ENCODE measurements around the gene ZNF280A. TPM values are rescaled to one million over a fixed set of nuclear protein-coding genes. Genes with fewer than 3 reads are reported as not detected.

The ZNF280A gene
- total RNA-seq, 2 experiments from 2014 or later, result not detected

- Mint-ChIP-seq H3K27me3 (no peaks in the 10 kb centered on the region), H3K4me3 (no peak overlapping the region), H3K9me3 (no peaks in the 10 kb centered on the region), H3K36me3 (ENCODE audit: low read depth) (peaks cover 12% of the 10 kb centered on the region), H3K27ac (no peak overlapping the region), H3K4me1 (ENCODE audit: low read depth) (no peaks in the 10 kb centered on the region)
- TF ChIP-seq CTCF (IDR thresholded peaks at IDR 0.05), result no peak
- intact Hi-C loops (cut with micrococcal nuclease), result no loop called here
- CTCF ChIA-PET, result interaction anchor here (1.2 to 1.5 kb wide), 2 partner anchors 61 to 107 kb away, joined by 3 to 5 read pairs; no protein-coding TSS in a partner anchor
- POLR2A ChIA-PET, result no interaction called here
- DNase-seq (no peak), ATAC-seq (no peak)
Measured at GRCh38 chr22:22484023-22484422, 36.0 kb downstream of the ZNF280A start.

GRCh38 chr22:22480940-22481339, 39.1 kb downstream of the ZNF280A start:
- H3K27me3 Mint-ChIP-seq, result no peaks in the 10 kb centered on the region
- DNase-seq, result no peak
- ChIA-PET POLR2A (interaction anchor here (1.5 kb wide), 1 partner anchor 10 kb away, joined by 3 read pairs; no protein-coding TSS in a partner anchor), CTCF (interaction anchor here (0.6 to 4.4 kb wide), 2 partner anchors 16 to 106 kb away, joined by 3 to 27 read pairs; no protein-coding TSS in a partner anchor)
- no peak for ATAC-seq
- intact Hi-C loops (cut with micrococcal nuclease), result no loop called here
- no peaks in the 10 kb centered on the region for H3K9me3 Mint-ChIP-seq
- H3K27ac Mint-ChIP-seq, result no peak overlapping the region
- no peak for TF ChIP-seq CTCF (IDR thresholded peaks at IDR 0.05)
- no peaks in the 10 kb centered on the region for H3K36me3 Mint-ChIP-seq (ENCODE audit: low read depth)
- no peak overlapping the region for H3K4me3 Mint-ChIP-seq
- H3K4me1 Mint-ChIP-seq (ENCODE audit: low read depth), result no peaks in the 10 kb centered on the region

GRCh38 chr22:22479999-22480532, 40.0 kb downstream of the ZNF280A start:
- intact Hi-C loops (cut with micrococcal nuclease), result no loop called here
- no peak for DNase-seq
- no peak for ATAC-seq
- Mint-ChIP-seq H3K9me3 (no peaks in the 10 kb centered on the region), H3K27me3 (no peaks in the 10 kb centered on the region), H3K27ac (no peak overlapping the region), H3K4me1 (ENCODE audit: low read depth) (no peaks in the 10 kb centered on the region), H3K4me3 (no peak overlapping the region), H3K36me3 (ENCODE audit: low read depth) (no peaks in the 10 kb centered on the region)
- POLR2A ChIA-PET, result no interaction called here
- CTCF ChIA-PET, result interaction anchor here (4.4 kb wide), 1 partner anchor 16 kb away, joined by 27 read pairs; no protein-coding TSS in a partner anchor
- TF ChIP-seq CTCF (IDR thresholded peaks at IDR 0.05), result no peak

GRCh38 chr22:22479116-22479515, 41.0 kb downstream of the ZNF280A start:
- ChIA-PET POLR2A (no interaction called here), CTCF (interaction anchor here (4.4 kb wide), 1 partner anchor 15 kb away, joined by 27 read pairs; no protein-coding TSS in a partner anchor)
- intact Hi-C loops (cut with micrococcal nuclease), result no loop called here
- no peak for DNase-seq
- no peaks in the 10 kb centered on the region for H3K4me1 Mint-ChIP-seq (ENCODE audit: low read depth)
- no peak for TF ChIP-seq CTCF (IDR thresholded peaks at IDR 0.05)
- H3K9me3 Mint-ChIP-seq, result no peaks in the 10 kb centered on the region
- no peaks in the 10 kb centered on the region for H3K27me3 Mint-ChIP-seq
- no peaks in the 10 kb centered on the region for H3K36me3 Mint-ChIP-seq (ENCODE audit: low read depth)
- H3K4me3 Mint-ChIP-seq, result no peak overlapping the region
- H3K27ac Mint-ChIP-seq, result no peak overlapping the region
- ATAC-seq, result no peak

GRCh38 chr22:22478470-22478869, 41.6 kb downstream of the ZNF280A start:
- H3K27me3 Mint-ChIP-seq, result no peaks in the 10 kb centered on the region
- DNase-seq (no peak), ATAC-seq (no peak)
- TF ChIP-seq CTCF (IDR thresholded peaks at IDR 0.05), result no peak
- H3K27ac Mint-ChIP-seq, result no peak overlapping the region
- no peak overlapping the region for H3K4me3 Mint-ChIP-seq
- H3K36me3 Mint-ChIP-seq (ENCODE audit: low read depth), result no peaks in the 10 kb centered on the region
- no peaks in the 10 kb centered on the region for H3K9me3 Mint-ChIP-seq
- ChIA-PET POLR2A (no interaction called here), CTCF (interaction anchor here (4.4 kb wide), 1 partner anchor 14 kb away, joined by 27 read pairs; no protein-coding TSS in a partner anchor)
- no peaks in the 10 kb centered on the region for H3K4me1 Mint-ChIP-seq (ENCODE audit: low read depth)
- intact Hi-C loops (cut with micrococcal nuclease), result no loop called here
